GM18861 (cell line): ENCODE measurements around the gene CIDEB.

Source experiments
- ATAC-seq: cut with Tn5 transposase; IDR thresholded peaks from one replicate; pipeline ENCODE4 v1.9.1; 2021; ENCODE audit not compliant: unreplicated experiment

The CIDEB gene

DNA sequence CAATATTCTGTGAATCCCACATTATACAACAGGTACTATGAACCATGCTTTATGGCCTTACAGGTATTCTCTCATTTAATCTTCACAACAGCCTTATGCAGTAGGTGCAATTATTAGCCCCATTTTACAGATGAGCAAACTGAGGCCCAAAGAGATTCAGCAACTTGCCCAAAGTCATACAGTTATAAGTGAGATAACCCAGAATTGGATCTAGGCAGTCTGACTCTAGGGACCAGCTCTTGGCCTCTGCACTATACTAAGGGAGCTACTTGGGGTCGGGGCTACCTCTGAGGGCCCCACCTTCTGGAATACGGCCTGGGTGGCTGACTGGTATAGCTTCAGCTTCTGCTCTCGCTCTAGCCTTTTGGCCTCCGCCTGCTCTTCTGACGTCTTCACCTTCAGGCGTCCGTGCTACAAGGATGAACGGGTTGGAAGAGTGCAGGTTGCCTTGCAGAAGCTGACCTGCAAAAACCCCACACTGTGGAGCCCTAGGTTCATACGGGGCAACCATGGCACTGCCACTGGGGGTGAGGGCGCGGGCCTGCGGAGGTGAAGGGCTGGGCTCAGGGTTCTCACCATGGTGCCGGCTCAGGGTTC lies 37.1 kb downstream of the CIDEB start:
- no peak for ATAC-seq

DNA sequence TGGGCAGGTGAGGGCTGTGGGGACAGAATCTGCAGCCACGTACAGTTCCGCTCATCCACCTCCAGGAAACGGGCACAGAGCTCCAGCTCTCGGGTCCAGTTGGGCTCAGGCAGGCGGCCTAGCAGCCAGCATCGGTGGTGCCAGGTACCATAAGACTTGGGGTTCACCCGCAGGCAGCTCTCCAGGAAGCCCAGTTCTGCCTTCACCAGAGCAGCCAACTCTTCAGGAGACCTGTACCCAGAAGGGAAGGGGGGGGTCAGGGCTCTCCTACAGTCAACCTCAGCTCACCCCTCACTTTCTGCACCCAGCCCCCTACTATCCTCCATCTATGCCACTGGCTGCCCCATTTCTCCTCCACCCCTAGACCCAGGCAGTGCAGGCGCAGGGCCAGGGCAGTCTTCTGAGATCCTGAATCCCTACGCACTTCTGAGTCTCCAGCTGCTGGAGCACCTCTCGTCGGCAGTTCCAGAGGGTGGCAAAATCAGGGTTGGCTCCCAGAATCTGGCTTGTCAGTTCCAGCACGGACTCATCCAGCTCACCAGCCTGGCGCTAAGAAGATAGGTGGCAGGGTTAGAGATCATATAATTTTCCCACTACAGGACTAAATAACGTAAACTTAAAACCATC lies 37.8 kb downstream of the CIDEB start:
- no peak for ATAC-seq

DNA sequence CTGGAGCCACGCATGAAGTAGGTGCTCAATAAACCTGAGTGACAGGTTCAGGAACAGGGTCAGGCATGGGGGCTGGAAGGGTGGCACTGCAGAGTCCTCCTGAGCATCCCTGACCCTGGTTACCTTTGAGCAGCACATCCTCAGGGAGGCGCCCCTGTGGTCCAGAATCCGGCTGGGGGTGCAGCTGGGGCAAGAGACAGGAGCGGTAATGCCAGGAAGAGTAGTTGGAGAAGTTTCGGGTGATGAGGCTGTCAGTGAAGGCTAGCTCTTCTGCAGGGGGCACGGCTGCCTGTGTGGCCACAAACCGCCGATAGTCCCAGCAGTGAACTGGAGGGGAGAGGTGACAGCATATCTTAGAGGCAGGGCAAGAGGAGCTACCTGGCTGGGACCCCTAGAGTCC lies 38.4 kb downstream of the CIDEB start:
- no peak for ATAC-seq

DNA sequence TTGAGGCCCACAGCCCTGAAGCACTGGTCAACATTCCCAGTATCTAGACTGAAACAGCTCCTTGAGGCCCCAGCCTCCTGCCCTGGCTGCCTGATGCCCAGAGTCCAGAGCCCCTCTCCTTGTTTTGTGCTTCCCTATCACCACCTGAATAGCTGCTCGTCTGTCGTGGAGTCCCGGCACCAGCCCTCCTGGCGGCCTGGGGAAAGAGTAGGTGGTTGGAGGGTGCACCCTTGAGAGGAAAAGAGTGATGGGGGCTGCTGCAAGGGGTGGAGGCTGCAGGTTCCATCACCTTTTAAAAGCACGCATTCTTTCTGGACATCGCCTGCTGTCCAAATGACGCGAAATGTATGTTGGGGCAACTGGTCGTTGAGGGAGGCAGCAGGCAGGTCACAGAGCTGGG lies 39.6 kb downstream of the CIDEB start:
- ATAC-seq: no peak

DNA sequence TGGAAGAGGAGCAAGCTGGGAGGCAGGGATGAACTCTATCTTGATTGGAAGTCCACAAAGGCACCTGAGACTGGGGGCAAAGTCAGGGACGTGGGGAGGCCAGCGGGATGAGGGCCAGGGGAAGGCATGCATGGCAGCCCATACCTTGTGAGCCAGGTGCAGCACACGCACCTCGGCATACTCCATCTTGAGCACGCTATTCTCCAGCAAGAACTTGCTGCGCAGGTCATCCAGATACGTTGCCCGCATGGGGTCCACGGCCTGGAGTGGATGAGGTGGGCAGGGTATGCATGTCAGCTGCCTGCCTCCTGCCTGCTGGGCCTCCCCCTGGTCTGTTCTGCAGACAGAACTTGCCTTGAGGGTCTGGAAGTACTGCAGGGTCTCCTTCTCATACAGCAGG lies 40.3 kb downstream of the CIDEB start:
- no peak for ATAC-seq

DNA sequence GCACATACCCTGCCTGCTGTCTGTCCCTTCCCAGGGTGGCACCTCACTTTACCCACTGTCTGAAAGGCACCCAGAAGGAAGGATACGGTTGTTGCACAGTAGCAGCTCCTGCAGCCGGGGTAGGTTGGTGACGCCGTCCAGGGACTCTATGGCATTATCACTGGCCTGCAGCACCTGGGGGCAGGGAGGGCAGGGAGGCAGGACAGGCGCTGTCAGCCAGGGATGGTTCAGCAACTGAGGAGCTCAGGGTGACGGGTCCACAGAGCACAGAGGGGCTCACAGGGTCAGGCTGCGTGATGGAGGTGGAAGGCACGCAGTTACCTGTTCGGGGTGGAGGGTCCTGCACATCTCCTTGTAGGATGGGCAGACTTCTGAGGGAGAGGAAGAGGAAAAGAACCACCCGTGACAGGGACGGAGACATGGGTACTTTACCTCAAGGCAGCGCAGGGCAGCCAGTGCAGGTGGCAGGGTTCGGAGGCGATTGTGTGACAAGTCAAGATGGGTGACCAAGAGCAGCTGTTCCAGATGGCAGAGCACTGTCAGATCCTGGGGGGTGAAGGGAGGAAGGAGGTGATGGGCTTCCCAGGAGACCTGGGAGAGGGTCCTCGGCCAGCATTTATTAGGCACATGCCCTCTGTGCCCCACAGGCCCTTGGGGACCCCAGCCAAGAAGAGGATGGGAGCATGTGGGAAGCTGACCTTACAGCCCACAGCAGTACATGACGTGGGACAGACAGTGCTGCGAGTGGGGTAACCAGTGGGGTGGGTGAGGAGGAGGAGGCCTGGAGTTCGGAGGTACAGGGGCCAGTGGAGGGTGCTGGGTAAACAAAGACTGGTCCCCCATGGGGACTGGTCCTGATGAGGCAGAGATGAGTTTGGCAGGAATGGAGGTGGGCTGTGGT lies 41.2 kb downstream of the CIDEB start:
- no peak for ATAC-seq

DNA sequence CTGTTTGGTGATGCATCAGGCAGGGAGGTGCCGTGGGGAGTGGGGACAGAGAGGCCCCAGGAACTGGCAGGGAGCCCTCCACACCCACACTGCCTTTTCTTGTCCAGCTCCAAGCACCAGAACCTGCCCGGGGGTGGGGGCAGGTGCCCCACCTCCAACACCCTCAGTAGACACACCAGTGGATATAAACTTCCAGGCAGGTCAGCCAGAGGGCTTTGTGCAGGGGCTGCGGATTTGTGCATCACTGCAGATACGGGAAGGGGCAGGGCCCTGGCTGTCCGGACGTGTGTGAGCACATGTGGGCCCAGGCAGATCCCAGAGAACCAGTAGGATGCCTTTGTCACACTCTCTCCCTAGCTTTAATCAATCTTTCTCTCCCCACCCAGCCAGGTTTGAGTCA lies 43.5 kb downstream of the CIDEB start:
- ATAC-seq: no peak

DNA sequence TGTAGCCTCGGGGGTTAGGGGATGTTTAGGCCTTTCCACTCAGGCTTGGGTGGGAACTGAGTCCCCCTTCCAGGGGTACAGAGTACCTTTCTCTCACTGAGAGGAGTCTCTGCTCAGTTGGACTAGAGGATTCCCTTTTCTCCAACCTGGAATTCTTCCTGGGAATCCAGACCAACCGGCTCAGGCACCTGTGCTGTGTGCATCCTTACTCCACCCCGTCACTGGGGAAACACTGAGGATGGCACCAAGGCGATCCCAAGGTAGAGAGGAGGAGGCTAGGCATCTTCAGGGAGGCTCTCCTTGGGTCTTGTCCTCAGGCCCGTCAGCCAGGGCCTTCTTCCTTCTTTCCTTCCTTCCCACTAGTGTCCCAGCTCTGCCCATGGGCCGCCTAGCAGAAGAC lies 43.9 kb downstream of the CIDEB start:
- ATAC-seq: no peak

DNA sequence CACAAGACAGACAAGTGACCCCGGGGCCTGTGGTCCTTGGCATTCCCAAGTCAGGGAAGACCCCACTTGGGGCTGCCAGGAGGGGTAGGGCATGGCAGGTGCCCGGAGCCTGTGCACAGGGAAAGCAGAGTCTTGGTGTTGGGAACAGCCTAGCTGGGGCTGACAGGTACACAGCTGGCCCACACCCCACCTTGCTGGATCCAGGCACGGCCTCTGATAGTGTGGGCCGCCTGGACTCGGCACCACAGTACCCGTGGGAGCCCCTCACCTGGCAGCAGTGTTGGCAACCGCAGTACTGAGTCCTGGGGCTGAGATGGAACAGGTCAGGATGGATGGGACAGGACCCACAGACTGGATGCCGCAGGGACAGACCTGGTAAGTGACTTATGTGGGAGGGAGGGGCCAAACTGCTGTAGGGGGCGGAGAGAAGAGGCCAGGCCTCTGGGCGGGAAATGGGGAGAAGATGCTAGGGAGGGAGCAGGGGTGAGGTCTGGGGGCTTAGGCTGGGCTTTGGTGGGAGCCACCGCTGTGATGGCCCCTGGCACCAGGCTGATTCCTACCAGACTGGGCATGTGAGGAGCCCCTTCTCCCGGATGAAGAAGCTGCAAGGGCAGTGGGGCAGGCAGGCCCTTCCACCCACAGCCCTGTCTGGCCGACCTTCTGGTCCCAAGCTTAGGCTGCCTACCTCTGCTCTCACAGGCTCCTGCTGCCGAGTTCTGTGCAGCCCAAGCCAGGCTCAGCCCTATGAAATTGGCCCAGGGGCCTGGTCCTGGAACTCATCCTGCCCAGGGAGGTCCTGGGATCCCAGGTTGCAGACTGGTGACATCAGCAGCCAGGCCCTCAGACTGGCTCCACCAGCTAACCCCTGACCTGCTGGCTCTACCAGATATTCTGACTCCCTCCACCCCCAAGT lies 44.7 kb downstream of the CIDEB start, which contains the start of gene TGM1:
TGM1 (minus strand) TSS at position 357 of the 913 bp plus-strand sequence. CDS start 825 bp downstream, outside the sequence.
- no peak for ATAC-seq

DNA sequence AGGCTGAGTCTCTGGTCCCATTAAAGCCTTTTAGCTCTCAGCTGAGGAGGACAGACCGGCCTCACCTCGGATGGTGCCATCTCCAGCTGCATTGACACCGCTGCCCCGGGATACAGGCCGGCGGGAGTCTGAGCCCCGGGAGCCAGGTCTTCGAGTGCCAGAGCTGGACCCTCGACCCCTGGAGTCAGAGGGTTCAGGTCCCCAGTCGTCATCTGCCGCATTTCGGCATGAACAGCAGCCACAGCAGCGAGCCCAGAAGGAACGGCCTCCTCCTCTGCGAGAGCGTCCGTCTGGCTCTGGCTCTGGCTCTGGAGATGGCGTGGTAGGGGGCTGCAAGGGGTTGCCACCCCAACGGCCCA lies 45.8 kb downstream of the CIDEB start:
- no peak for ATAC-seq

DNA sequence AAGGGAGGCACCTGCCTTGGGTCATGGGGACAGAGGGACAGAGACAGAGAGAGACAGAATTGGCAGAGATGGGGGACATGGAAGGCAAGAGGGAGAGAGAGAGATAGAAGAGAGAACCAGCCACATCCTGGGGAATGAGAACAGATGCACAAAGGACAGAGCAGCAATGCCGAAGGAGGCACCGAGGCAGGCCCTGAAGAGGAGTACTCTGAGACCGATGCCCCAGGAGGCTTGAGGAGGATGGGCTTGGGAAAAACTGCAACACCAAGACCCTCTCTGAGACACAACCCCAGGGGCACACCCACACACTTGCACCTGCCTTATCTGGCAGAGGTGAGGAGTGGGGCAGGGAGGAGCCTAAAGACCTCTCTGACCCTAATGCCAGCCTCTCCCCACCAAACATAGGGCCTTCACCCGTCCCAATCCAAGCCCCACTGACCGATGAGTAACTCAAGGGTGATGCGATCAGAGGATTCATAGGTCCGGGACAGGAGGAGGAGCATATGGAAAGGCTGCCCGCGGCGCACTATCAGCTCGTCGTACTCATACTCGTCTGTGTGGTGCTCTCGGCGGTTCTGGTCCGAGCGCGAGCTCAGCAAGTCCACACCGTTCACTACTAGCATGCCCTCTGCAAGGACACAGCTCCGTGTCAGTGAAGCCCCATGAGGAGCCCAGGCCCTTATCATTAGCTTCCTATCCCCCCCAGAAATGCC lies 46.4 kb downstream of the CIDEB start:
- ATAC-seq: no peak

DNA sequence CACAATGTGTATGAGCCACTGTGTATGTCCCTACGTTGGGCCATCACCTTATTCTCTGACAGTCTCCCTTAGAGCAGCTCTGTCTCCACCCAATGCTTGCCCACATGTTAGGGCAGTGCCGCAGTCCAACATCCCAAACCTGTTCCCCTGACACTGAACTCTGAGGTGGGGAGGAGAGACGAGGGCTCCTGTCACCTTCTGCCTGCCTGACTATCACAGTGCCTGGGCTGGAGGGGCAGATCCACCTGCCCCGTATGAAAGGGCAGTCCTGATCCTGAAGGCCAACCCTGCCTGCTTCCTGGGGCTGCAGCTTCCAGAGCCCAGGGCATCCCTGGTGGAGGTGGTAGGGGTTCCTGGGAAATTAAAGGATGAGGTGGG lies 47.0 kb downstream of the CIDEB start:
- ATAC-seq: no peak

DNA sequence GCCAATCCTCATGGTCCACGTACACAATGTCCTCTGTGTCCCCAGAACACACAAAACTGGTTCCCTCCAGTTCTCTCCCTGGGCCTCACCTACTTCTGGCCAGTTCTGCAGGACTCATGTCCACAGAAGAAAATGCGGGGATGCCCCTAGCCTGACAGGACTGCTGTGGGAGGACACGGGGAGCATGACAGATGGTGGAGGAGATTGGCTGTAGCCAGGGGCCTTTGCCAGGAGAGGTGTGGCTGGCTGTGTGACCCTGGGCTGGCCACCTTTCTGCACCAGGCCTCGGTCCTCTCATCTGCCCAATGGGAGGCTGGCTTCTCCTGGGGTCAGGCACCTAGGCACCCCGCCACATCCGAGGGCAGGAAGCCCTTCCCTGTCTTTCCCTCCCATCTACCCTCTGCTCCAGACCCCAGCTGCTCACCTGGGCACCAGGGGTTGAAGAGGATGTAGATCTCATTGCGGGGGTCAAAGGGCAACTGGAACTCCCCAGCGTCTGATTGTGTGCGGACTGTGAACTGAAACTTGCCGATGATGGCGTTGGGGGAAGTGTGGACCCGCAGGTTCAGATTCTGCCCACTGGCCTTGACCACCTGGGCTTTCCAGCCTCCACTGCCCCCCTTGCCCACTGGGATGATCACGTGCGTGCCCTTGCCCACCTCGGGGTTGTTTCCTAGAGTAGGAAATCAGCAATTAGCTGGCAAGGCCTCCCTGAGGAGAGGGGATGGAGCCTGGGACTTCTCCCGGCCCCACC lies 47.6 kb downstream of the CIDEB start:
- no peak for ATAC-seq

DNA sequence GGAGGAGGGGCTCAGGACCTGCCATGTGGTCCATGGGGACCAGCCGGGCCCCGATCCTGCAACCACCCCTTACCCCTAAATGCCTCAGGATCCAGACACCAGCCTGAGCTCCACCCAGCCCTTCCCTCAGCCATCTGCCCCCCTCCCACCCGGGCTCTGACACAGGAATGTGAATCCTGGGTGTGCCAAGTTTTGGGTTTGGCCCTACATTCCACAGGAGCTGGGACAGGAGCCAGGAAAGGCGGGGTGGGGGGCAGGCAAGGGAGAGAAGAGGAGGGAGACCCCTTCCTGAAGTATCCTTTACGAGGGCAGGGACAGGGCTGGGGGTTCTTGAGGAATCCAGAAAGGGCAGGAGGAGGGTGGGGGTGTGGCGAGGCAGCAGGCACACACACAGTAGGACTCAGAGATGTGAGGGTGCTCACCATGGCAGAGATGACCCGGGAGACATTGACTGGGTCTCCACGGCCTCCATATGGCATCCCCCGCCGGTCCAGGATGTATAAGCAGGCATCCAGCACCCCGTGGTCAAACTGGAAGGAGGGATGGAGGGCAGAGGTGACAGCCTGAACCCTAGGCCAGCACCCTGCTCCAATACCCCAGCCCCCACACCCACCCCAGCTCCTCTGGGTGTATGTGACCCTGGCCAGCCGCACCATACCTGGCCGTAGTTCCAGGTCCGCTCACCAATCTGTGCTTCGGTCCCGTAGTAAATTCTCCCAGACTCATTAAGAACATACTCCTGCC lies 48.3 kb downstream of the CIDEB start:
- no peak for ATAC-seq

DNA sequence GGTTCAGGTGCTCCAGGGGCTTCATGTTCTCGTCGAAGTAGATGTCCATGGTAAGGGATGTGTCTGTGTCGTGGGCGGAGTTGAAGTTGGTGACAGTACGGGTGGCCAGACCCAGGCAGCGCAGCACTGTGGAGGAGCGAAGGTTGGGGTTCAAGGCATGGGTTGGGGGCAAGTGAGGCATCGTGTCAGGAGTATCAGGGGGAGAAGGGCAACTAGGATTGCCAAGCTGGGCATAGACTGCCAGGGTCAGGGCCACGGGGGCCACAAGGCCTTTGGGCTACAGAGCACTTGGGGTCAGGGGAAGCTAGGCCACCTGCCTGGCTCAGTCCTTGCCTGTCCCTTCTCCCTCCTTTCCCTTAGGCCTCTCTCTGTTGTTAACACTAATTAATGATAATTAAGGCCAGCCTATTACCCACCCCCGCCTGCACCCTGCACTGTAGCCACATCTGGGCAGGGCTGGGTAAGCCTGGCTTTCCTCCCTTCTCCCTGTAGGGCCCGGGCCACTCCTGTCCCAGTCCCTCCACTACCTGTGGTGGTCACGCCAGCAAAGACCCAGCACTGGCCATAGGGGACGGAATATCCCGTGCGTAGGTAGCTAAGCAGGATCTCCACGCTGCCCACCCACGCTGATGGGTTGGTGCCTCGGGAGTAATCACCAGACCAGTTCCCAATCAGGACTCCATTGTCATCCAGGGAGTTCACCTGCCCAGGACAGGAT lies 49.1 kb downstream of the CIDEB start:
- no peak for ATAC-seq

DNA sequence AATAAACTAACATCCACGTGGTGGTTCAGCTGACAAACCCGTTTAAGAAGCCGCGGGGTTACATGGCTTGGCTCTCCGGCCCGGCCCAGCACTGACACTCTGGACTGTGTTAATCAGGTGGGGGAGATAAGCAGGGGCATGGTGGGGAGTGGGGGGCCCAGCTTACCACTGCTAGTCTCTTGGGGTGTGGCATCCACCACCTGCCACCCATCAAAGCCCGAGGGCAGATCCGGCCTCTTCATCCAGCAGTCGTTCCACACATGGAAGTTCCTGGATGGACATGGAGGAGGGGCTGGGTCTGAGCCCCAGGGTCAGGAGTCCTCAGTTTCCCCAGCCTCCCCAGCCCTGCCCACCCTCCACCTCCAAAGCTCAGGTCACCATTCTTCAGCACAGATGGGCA lies 49.7 kb downstream of the CIDEB start:
- ATAC-seq: no peak

DNA sequence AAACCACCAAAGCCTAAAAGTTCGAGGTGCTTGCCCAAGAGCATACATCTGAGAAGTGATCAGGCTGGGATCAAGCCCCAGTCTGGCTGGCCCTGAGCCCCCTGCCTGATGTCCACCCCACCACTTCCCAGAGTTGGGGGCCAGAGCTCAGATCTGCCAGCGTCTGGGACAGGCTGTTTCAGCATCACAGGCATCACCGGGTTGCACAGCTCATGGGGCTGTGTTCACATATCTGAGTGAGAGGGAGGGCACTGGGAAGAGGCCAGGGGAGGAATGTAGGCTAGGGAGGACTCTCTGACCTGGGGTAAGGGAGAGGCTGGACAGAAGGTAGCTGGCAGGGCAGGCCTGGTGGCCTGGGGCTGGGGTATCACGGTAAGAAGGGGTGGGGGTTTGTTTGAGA lies 50.8 kb downstream of the CIDEB start:
- no peak for ATAC-seq

DNA sequence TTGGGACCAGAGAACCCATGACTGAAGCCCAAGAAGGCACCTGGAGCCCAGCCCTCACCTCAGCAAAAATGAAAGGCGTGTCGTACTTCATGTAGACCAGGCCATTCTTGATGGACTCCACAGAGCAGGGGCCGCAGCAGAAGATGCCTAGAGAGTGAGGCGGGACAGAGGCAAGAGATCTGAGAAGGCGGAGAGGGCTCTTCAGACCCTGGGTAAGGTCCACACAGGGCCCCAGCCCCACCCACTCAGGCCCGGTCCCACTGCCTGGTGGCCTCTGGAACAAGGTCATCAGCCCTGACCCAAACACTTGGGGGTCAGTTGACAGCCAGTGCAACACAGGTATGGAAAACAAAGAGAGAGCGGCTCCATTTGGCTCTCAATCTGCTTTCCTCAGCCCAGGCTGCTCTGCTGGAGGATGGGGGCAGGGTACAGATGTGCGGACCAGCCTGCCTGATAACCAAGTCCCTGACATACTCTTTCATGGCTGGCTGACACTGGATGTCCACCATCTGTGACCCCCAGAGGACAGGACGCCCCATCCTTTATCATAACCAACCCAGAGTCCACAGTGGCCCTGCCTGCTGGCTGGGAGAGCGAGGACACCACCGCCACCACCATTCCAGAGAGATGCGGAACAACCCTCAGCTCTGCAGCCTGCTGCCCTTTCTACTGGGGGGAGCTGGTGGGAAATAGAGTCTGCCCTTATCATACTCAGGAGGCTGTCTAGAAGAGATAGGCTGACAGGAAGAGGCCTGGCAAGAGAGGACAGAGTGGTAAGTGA lies 51.7 kb downstream of the CIDEB start:
- no peak for ATAC-seq
